GM18499 (cell line): Measurements from ENCODE around the gene PRSS35.
"Not testable (repeated sequence)": the region's sequence is repeated elsewhere in the genome, so short reads cannot be mapped to it uniquely, and the experiment has no call there.

Experiments
- ATAC-seq: cut with Tn5 transposase; IDR thresholded peaks from one replicate; pipeline ENCODE4 v1.9.1; 2021; ENCODE audit warnings: moderate number of reproducible peaks; ENCODE audit not compliant: insufficient read depth, unreplicated experiment

PRSS35 gene, protein sequence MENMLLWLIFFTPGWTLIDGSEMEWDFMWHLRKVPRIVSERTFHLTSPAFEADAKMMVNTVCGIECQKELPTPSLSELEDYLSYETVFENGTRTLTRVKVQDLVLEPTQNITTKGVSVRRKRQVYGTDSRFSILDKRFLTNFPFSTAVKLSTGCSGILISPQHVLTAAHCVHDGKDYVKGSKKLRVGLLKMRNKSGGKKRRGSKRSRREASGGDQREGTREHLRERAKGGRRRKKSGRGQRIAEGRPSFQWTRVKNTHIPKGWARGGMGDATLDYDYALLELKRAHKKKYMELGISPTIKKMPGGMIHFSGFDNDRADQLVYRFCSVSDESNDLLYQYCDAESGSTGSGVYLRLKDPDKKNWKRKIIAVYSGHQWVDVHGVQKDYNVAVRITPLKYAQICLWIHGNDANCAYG

DNA sequence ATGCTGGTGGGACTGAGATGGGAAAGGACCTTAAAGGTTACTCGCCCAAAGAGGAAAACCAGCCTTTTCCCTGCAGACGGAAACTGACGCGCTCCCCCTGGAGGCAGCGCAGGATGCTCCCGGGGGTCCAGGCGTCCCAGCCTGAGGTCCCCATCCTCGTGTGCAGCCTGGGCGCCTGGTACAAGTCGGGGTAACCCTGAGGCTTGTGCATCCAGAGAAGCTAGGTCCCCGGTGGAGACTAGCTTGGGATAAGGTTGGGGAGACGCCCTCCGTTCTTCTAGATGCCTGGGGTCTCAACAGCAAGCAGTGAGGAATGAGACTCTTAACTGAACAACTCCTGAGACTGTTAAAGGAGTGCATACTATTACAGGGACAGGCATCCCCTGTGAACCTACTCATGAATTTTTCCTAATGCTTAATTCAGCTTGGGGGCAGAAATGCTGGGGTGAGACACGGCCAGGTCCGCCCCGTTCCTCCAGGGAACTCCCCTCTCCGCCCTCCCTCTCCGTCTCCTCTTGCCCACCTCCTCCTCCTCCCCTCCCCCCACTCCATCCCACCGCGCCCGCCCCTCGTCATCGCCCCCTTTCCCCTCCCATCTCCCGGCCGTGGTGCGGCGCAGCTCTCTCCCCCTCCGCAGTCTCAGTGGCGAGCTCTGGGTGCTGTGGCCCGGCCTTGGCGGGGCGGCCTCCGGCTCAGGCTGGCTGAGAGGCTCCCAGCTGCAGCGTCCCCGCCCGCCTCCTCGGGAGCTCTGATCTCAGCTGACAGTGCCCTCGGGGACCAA lies at the start of gene PRSS35:
Gene PRSS35 (plus strand): TSS at position 634 of the 781 bp plus-strand sequence. CDS start 10,908 bp downstream, outside the sequence.
- no peak for ATAC-seq

GRCh38 chr6:83463886-83464285 lies 48.4 kb upstream of the PRSS35 start:
- no peak for ATAC-seq

DNA sequence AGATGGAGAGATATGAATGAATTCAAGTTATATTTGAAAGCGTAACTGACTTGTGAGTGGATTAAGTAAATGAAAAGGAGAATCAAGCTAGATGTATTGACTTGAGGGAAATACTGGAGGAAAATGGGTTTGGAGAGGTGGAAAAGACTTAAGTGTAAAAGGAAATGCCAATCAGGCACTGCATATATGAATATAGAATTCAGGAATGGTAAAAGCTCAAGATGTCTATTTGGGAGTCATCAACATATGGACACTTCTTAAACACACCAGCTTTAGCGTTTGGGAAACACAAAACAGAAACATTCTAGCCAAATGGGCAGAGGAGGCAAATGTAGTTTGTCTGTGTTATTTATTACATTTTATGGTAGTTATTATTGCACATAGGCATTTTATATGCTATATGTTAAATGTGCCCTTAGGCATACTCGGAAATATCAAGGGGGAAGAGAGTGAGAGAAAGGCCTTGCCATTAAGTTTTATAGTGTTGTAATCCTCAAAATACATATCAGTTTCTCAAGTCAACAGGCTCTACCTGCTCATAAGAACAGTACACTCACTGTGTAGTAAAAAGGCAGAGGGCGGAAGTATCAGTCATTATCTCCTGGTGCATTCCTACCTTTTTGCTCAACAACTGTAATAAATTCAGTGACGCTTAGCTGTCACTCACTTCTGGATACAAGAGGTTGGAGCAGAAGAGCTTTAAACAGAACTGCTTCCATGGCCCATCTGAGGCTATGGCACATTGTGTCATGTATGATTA lies 47.8 kb upstream of the PRSS35 start:
- no peak for ATAC-seq

GRCh38 chr6:83466328-83466727 lies 46.0 kb upstream of the PRSS35 start:
- no peak for ATAC-seq

GRCh38 chr6:83467620-83468036 lies 44.7 kb upstream of the PRSS35 start:
- ATAC-seq, result no peak

DNA sequence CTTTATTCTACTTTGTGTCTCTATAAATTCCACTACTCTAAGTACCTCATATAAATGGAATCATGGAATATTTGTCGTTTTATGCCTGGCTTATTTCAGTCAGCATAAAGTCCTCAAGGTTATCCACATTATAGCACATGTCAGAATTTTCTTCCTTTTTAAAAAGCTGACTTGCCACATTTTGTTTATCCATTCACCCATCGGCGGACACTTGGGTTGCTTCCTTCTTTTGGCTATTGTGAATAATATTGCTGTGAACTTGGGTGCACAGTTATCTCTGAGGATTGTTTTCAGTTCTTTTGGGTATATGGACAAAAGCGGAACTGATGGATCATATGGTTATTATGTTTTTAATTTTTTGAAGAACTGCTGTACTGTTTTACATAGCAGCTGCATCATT lies 42.3 kb upstream of the PRSS35 start:
- ATAC-seq, result no peak

DNA sequence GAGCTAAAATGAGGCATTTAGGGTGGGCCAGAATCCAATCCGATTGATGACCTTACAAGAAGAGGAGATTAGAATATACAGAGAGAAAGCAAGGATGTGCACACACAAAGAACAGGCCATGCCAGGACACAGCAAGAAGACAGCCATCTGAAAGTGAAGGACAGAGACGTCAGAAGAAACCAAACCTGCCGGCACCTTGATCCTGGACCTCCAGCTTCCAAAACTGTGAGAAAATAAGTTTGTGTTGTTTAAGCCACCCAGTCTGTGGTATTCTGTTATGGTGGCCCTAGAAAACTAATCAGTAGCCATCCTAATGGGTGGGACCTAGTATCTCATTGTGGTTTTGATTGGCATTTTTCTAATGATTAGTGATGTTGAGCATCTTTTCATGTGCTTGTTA lies 41.7 kb upstream of the PRSS35 start:
- no peak for ATAC-seq

DNA sequence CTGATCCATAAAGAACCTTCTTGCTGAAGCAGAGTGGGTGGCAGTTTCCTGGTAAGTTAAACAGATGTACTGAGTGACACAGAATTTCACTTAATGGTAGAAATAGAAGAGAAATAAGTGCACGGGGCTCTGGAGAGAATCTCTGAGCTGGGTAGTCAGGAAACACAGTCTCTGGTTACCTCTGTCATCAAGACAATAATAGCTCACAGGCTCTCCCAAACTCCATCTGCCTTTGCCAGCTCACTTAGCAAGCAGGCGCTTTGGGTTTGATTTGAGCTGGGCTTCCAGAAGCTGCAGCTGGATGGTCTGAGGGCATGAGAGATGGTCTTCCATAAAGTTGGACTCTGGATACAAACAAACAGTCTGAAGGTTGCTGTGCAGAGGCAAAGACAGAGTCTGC lies 39.6 kb upstream of the PRSS35 start:
- ATAC-seq, result no peak

- ATAC-seq, result no peak
Measured at GRCh38 chr6:83474309-83474708, 38.0 kb upstream of the PRSS35 start.

GRCh38 chr6:83476971-83477370 lies 35.4 kb upstream of the PRSS35 start:
- ATAC-seq, result no peak

DNA sequence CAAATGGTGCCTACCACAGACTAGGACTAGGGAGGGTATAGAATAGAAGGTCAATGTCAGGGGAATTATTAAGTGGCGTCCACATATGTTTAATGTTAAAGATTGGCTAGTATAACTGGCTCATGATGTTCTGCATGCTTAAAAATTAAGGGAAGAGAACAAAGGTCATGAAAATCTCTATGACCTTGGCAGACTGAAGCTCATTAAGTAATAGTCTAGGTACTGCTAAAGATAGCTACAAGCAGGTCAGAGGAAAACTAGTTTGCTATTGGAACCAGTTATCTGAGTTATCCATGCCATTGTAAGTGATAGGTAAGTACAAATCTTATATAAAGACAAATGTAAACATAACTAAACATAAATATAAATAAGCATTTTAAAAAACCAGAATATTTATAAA lies 32.9 kb upstream of the PRSS35 start:
- no peak for ATAC-seq

DNA sequence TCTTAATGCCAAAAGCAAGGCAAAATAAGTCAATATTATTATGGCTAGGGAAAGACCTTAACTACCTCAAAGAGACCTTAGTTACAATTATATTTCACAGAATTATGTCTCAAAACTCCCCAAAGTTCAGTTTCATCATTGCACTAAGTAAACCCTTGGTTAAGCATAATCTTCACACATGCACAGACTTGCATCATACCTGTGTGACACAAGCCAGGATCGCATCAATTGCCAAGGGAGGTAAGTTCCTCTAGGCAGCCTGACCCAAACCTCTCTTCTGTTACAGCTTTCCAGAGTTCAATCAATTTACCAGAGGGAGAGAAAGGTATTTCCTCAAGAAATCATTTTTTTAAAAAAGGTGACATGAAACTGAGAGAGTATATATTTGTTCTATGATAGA lies 31.9 kb upstream of the PRSS35 start:
- no peak for ATAC-seq

- ATAC-seq, result not testable (repeated sequence)
Measured at GRCh38 chr6:83481938-83482337, 30.4 kb upstream of the PRSS35 start.

DNA sequence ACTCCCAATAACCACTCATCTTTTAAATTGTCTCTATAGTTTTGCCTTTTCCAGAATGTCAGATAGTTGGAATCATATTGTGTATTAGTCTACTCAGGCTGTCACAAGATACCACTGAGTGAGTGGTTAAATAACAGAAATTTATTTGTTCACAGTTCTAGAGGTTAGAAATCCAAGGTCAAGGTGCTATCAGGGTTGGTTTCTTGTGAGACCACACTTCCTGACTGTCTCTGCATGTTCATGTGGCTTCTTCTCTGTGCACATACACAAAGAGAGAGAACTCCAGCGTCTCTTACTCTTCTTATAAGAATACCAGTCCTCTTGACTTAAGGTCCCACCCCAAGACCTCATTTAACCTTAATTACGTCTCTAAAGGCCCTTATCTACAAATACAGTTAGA lies 23.9 kb upstream of the PRSS35 start:
- no peak for ATAC-seq

DNA sequence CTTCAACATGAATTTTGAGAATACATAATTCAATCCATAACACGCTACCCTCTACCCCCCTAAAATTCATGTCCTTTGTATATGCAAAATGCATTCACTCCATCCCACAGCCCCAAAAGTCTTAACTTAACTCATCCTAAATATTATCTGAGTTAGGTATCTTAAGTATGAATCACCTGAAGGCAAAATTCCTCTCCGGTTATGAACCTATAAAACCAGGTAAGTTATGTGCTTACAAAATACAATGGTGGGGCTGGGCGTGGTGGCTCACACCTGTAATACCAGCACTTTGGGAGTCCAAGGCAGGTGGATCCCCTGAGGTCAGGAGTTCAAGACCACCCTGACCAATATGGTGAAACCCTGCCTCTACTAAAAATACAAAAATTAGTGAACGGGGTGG lies 23.5 kb upstream of the PRSS35 start:
- ATAC-seq, result no peak

- no peak for ATAC-seq
Measured at GRCh38 chr6:83490217-83490807, 22.0 kb upstream of the PRSS35 start.

DNA sequence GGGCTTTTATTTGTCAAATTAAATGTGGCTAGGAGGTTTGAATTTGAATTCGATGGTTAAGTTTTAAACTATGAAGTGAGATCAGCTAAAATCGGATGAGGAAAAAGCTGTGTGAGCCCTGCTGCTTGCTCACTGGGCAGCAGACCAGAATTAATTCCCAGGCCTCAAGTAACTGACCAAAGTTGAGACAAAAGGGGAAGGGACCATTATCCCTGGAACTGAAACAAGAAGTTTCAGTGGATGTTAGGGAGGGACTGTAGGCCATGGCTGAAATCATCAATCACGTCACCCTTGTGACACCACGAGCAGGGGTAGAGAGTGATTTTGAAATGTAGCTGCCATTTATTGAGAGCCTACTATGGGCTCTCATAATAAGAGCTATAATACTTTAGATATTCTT lies 7.0 kb upstream of the PRSS35 start:
- ATAC-seq, result no peak

- ATAC-seq, result no peak
Measured at GRCh38 chr6:83509441-83509840, 2.9 kb upstream of the PRSS35 start.

DNA sequence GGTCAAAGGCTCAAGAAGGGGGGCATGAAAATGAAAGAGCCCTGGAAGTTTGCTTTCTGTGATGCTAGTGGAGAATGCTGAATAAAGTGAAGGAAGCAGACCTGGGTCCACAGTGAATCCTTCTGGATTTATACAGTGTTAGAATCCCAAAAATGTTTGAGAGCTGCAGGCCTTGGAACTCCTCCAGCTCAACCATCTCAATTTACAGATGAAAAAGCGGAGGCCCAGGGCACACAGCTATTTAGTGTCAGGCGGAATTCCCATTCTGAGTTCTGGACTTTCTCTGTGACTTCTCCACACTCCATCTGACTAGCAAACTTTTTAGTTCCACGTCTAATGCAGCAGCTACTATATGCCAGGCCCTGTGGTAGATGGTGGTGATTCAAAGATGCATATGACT lies 1.5 kb upstream of the PRSS35 start:
- no peak for ATAC-seq

GRCh38 chr6:83511266-83511665 lies 1.1 kb upstream of the PRSS35 start:
- ATAC-seq, result no peak
